DOHH2 (cell line): ENCODE results near the gene INPP4B.

Experiments used
- CTCF ChIP-seq: fragments of 200-600 bp; sonication (generic); IDR thresholded peaks from one replicate; pipeline ENCODE4 v1.5.1; 2014; ENCODE audit warnings: antibody characterized with exemption, mild to moderate bottlenecking, low read depth, low read length; ENCODE audit not compliant: poor library complexity, severe bottlenecking
- EZH2phosphoT487 ChIP-seq: fragments of 200-600 bp; sonication (generic); IDR thresholded peaks from 2 replicates; pipeline ENCODE4 v1.6.1; 2017; ENCODE audit warnings: borderline replicate concordance, mild to moderate bottlenecking, antibody characterized with exemption, low read length, moderate library complexity, mixed read lengths

- TF ChIP-seq CTCF (no peak), EZH2phosphoT487 (no peak)
Measured at GRCh38 chr4:142360657-142361056, 485.4 kb downstream of the INPP4B start.
